Measurements from ENCODE around the gene ELP5. TPM values are rescaled to one million over a fixed set of nuclear protein-coding genes. Genes with fewer than 3 reads are reported as not detected.

Gene ELP5
- total RNA-seq, 2 donors from 2014 or later, result 10.2 to 16.3 TPM

DNA sequence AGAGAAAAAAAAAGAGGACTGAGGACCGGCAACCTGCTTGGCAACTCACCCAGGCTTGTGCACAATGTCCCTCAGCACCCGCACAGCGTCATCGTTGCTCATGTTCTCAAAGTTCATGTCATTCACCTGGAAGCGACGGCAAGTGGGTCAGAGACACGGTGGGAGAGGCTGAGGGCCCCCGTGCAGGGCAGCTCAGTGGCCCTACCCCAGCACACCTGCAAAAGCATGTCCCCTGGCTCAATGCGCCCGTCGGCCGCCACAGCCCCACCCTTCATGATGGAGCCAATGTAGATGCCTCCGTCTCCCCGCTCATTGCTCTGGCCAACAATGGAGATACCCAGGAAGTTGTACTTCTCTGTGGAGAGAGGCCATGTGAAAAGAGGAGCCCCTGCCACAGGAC is 23.1 kb upstream of the ELP5 start:
- no peak for ATAC-seq
- 87 to 94% methylated on average over 8 to 14 of the region's 14 CpGs for WGBS, 2 donors
- Histone ChIP-seq H3K27me3 (no peaks in the 10 kb centered on the region), H3K4me1 (peaks cover 28% of the 10 kb centered on the region), H3K9me3 (no peaks in the 10 kb centered on the region), H3K4me3 (no peak overlapping the region), H3K27ac (peak overlapping the region in 1 of 4 donors; percentile 12), H3K36me3 (replicated peaks in 1 of 2; ENCODE audit: insufficient read depth in 1 of 2, low read depth in 2 of 2) (peaks cover 0 to 14% of the 10 kb centered on the region in 2 donors)
- no peak for DNase-seq
- intact Hi-C loops (cut with DNase I), result no loop called here
- no peak for TF ChIP-seq POLR2A (IDR thresholded peaks at IDR 0.05)
- TF ChIP-seq, protein P1, sequence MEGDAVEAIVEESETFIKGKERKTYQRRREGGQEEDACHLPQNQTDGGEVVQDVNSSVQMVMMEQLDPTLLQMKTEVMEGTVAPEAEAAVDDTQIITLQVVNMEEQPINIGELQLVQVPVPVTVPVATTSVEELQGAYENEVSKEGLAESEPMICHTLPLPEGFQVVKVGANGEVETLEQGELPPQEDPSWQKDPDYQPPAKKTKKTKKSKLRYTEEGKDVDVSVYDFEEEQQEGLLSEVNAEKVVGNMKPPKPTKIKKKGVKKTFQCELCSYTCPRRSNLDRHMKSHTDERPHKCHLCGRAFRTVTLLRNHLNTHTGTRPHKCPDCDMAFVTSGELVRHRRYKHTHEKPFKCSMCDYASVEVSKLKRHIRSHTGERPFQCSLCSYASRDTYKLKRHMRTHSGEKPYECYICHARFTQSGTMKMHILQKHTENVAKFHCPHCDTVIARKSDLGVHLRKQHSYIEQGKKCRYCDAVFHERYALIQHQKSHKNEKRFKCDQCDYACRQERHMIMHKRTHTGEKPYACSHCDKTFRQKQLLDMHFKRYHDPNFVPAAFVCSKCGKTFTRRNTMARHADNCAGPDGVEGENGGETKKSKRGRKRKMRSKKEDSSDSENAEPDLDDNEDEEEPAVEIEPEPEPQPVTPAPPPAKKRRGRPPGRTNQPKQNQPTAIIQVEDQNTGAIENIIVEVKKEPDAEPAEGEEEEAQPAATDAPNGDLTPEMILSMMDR (IDR thresholded peaks at IDR 0.05), result no peak

DNA sequence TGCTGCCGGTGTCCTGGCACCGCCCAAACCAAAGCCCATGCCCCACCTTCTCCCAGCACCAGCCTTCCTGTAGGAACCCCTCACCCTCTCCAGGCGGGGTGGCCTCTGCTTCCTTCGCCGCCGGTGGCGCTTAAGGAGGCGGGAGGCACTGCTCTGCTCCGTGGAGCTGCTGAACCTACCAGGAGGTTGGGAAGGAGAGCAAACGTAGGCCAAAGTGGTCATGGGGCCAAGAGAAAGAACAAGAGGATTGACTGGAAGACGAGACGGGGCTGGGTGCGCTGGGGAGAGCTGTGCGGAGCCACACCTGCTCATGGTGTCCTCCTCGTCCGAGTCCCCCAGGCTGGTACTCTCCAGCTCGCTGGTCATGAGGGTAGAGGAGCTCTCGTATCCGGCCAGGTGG is 22.5 kb upstream of the ELP5 start:
- no peak overlapping the region for H3K4me3 ChIP-seq
- TF ChIP-seq, protein P1 (IDR thresholded peaks at IDR 0.05), result no peak
- TF ChIP-seq POLR2A (IDR thresholded peaks at IDR 0.05), result no peak
- H3K27ac ChIP-seq, result no peak overlapping the region
- DNase-seq, result no peak
- H3K9me3 ChIP-seq, result no peaks in the 10 kb centered on the region
- H3K27me3 ChIP-seq, result no peaks in the 10 kb centered on the region
- H3K36me3 ChIP-seq (replicated peaks in 1 of 2; ENCODE audit: insufficient read depth in 1 of 2, low read depth in 2 of 2), result peaks cover 0 to 10% of the 10 kb centered on the region in 2 donors
- no peak for ATAC-seq
- intact Hi-C loops (cut with DNase I), result no loop called here
- H3K4me1 ChIP-seq, result peaks cover 25% of the 10 kb centered on the region
- WGBS, 2 donors, result 92 to 95% methylated on average over 16 to 19 of the region's 19 CpGs

DNA sequence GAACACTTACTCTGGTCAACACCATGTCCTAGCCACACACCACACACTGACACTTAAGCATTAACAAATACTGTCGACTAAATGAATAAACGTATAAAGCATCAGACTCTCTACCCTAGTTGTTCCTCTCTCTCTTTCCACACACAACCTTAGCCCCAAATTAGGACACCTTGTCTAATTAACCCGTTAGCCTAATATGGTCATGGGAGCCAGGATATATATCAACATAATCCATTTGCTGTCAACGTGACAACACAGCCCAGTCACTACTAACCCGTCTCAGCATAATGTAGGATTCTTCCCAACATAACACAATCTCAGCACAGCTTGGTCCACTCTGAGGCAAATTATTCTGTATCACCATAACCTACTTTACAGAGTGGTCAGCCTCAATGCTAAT is 19.9 kb upstream of the ELP5 start:
- WGBS, 2 donors, result 77 to 85% methylated on average over 5 of the region's 5 CpGs
- H3K27me3 ChIP-seq, result no peaks in the 10 kb centered on the region
- H3K4me3 ChIP-seq, result no peak overlapping the region
- H3K27ac ChIP-seq, result no peak overlapping the region
- peaks cover 0 to 10% of the 10 kb centered on the region in 2 donors for H3K36me3 ChIP-seq (replicated peaks in 1 of 2; ENCODE audit: insufficient read depth in 1 of 2, low read depth in 2 of 2)
- H3K9me3 ChIP-seq, result no peaks in the 10 kb centered on the region
- ATAC-seq, result no peak
- no peak for TF ChIP-seq POLR2A (IDR thresholded peaks at IDR 0.05)
- TF ChIP-seq, protein P1 (IDR thresholded peaks at IDR 0.05), result no peak
- no peak for DNase-seq
- H3K4me1 ChIP-seq, result peaks cover 48% of the 10 kb centered on the region
- intact Hi-C loops (cut with DNase I), result no loop called here

DNA sequence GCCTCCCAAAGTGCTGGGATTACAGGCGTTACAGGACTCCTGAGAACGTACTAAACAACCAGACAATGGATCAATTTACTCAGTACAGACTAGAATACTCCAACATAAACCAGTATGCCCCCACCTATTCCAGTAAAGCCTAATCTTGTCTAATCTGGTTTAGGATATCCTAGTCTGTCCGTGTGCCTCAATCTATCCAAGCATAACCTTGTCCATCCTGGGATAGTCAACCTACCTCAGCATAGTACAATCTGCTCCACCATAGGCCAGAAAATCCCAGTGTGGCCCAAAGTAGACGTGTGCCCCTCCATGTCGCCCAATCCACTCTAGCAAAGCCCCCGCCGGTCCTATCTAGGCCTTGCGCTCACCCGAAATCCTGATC is 18.3 kb upstream of the ELP5 start:
- ATAC-seq (peak; percentile 2), DNase-seq (no peak)
- 1 to 2% methylated on average over 7 to 9 of the region's 9 CpGs for WGBS, 2 donors

More for the DNA sequence above, 18.3 kb upstream of the ELP5 start:
- TF ChIP-seq POLR2A (IDR thresholded peaks at IDR 0.05), result no peak
- TF ChIP-seq, protein P1 (IDR thresholded peaks at IDR 0.05), result no peak
- Histone ChIP-seq H3K27ac (peak overlapping the region; percentile 57 to 85 (median 72)), H3K27me3 (no peaks in the 10 kb centered on the region), H3K9me3 (no peaks in the 10 kb centered on the region), H3K36me3 (replicated peaks in 1 of 2; ENCODE audit: insufficient read depth in 1 of 2, low read depth in 2 of 2) (peaks cover 0 to 7% of the 10 kb centered on the region in 2 donors), H3K4me3 (peak overlapping the region; percentile 39 to 81), H3K4me1 (peaks cover 54% of the 10 kb centered on the region)
- intact Hi-C loops (cut with DNase I), result no loop called here

Data from body of pancreas (tissue), 4 donors.